Measurements from ENCODE around the gene UBASH3B. TPM values are rescaled to one million over a fixed set of nuclear protein-coding genes. Genes with fewer than 3 reads are reported as not detected.
A peak's percentile ranks its signal among the peaks of the same experiment; 100 is the strongest.

Gene UBASH3B
- total RNA-seq, 1 experiment from 2014 or later: 81.9 TPM

- H3K4me3 ChIP-seq: no peak overlapping the region
These were observed 158.4 kb downstream of the UBASH3B start for GRCh38 chr11:122813894-122814270.

GRCh38 chr11:122814401-122814800 is 158.9 kb downstream of the UBASH3B start:
- no peak overlapping the region for H3K4me2 ChIP-seq
- H3K4me1 ChIP-seq (replicated peaks; ENCODE audit: insufficient read depth): peaks cover 38% of the 10 kb centered on the region
- 0 out of 2 replicates have a peak, but pooled peaks cover 3% of the 10 kb centered on the region for H3K9me2 ChIP-seq (ENCODE audit: insufficient read depth)
- no peaks in the 10 kb centered on the region for H4K20me1 ChIP-seq (ENCODE audit: insufficient read depth)
- peaks cover 20% of the 10 kb centered on the region; the same call in 1 of the 2 replicates for H3K36me3 ChIP-seq (ENCODE audit: low read depth)
- H3F3A ChIP-seq (ENCODE audit: insufficient read depth, low read depth): peaks cover 54% of the 10 kb centered on the region
- H2AFZ ChIP-seq: no peak overlapping the region
- H3K27ac ChIP-seq: peak overlapping the region; percentile 97
- H3K9me3 ChIP-seq (ENCODE audit: insufficient read depth, low read depth): 0 out of 2 replicates have a peak, but pooled peaks cover 6% of the 10 kb centered on the region
- BruUV-seq (replicated peaks): no TSS peak
- TF ChIP-seq EZH2 (IDR thresholded peaks at IDR 0.05; ENCODE audit: low read depth) (no peak), CTCF (conservative IDR thresholded peaks at IDR 0.05) (peak; percentile 36; the same call in 1 of the 2 replicates)
- ChIA-PET POLR2A (ENCODE audit: unreplicated experiment) (interaction anchor here (0.7 kb wide), 1 partner anchor 10 kb away, joined by 8 read pairs; no protein-coding TSS in a partner anchor), CTCF (interaction anchor here (0.5 to 1.2 kb wide), 4 partner anchors 32 to 276 kb away, joined by 3 to 7 read pairs (median 4); no protein-coding TSS in a partner anchor)
- no peak overlapping the region for H3K4me3 ChIP-seq
- H3K79me2 ChIP-seq (ENCODE audit: low read depth): no peaks in the 10 kb centered on the region
- no peak for DNase-seq
- intact Hi-C loops (cut with micrococcal nuclease; ENCODE audit: unreplicated experiment): loop anchor here (2.0 kb wide), 1 partner anchor 40 kb away; no protein-coding TSS in a partner anchor
- H3K27me3 ChIP-seq (ENCODE audit: insufficient read depth, low read depth): no peaks in the 10 kb centered on the region

More at GRCh38 chr11:122813894-122814270, 158.4 kb downstream of the UBASH3B start:
- no peak for DNase-seq
- Histone ChIP-seq H3K27ac (peak overlapping the region; percentile 97; the same call in 1 of the 2 replicates), H3F3A (ENCODE audit: insufficient read depth, low read depth) (peaks cover 54% of the 10 kb centered on the region), H3K4me2 (no peak overlapping the region), H2AFZ (no peak overlapping the region), H3K79me2 (ENCODE audit: low read depth) (no peaks in the 10 kb centered on the region), H3K27me3 (ENCODE audit: insufficient read depth, low read depth) (no peaks in the 10 kb centered on the region), H4K20me1 (ENCODE audit: insufficient read depth) (no peaks in the 10 kb centered on the region), H3K9me3 (ENCODE audit: insufficient read depth, low read depth) (0 out of 2 replicates have a peak, but pooled peaks cover 2% of the 10 kb centered on the region), H3K36me3 (ENCODE audit: low read depth) (peaks cover 20% of the 10 kb centered on the region; the same call in 1 of the 2 replicates), H3K9me2 (ENCODE audit: insufficient read depth) (0 out of 2 replicates have a peak, but pooled peaks cover 3% of the 10 kb centered on the region), H3K4me1 (replicated peaks; ENCODE audit: insufficient read depth) (peaks cover 38% of the 10 kb centered on the region)
- CTCF ChIA-PET: interaction anchor here (1.0 to 1.2 kb wide), 2 partner anchors 39 to 40 kb away, joined by 3 to 7 read pairs; no protein-coding TSS in a partner anchor
- TF ChIP-seq EZH2 (IDR thresholded peaks at IDR 0.05; ENCODE audit: low read depth) (no peak), CTCF (conservative IDR thresholded peaks at IDR 0.05) (no peak)
- no TSS peak for BruUV-seq (replicated peaks)
- intact Hi-C loops (cut with micrococcal nuclease; ENCODE audit: unreplicated experiment): loop anchor here (2.0 kb wide), 1 partner anchor 41 kb away; no protein-coding TSS in a partner anchor
- POLR2A ChIA-PET (ENCODE audit: unreplicated experiment): no interaction called here

- H3K79me2 ChIP-seq (ENCODE audit: low read depth): no peaks in the 10 kb centered on the region
- H3K4me2 ChIP-seq: peak overlapping the region; percentile 74
- no peaks in the 10 kb centered on the region for H3K27me3 ChIP-seq (ENCODE audit: insufficient read depth, low read depth)
- peak overlapping the region; percentile 97 for H3K27ac ChIP-seq
- H3K9me3 ChIP-seq (ENCODE audit: insufficient read depth, low read depth): 0 out of 2 replicates have a peak, but pooled peaks cover 6% of the 10 kb centered on the region
- no TSS peak for BruUV-seq (replicated peaks)
- DNase-seq: no peak
- peaks cover 38% of the 10 kb centered on the region for H3K4me1 ChIP-seq (replicated peaks; ENCODE audit: insufficient read depth)
- peaks cover 58% of the 10 kb centered on the region for H3F3A ChIP-seq (ENCODE audit: insufficient read depth, low read depth)
- H2AFZ ChIP-seq: no peak overlapping the region
- POLR2A ChIA-PET (ENCODE audit: unreplicated experiment): no interaction called here
- no peaks in the 10 kb centered on the region for H4K20me1 ChIP-seq (ENCODE audit: insufficient read depth)
- H3K9me2 ChIP-seq (ENCODE audit: insufficient read depth): 0 out of 2 replicates have a peak, but pooled peaks cover 3% of the 10 kb centered on the region
- no peak for TF ChIP-seq CTCF (conservative IDR thresholded peaks at IDR 0.05)
- no peak for TF ChIP-seq EZH2 (IDR thresholded peaks at IDR 0.05; ENCODE audit: low read depth)
- intact Hi-C loops (cut with micrococcal nuclease; ENCODE audit: unreplicated experiment): loop anchor here (2.0 kb wide), 1 partner anchor 39 kb away; no protein-coding TSS in a partner anchor
- peaks cover 8% of the 10 kb centered on the region; the same call in 1 of the 2 replicates for H3K36me3 ChIP-seq (ENCODE audit: low read depth)
- CTCF ChIA-PET: no interaction called here
- no peak overlapping the region for H3K4me3 ChIP-seq
These were observed 160.4 kb downstream of the UBASH3B start for GRCh38 chr11:122815900-122816299.

Data from PC-9 (cell line).